Suppressor macrophage (primary cell): ENCODE measurements around the gene DAAM2.

Source experiments
- DNase-seq, 4 experiments: peaks; one replicate each; pipeline ENCODE4 v3.0.0-alpha.2; 2020 to 2022

The DAAM2 gene

GRCh38 chr6:39819676-39820075, 27.5 kb downstream of the DAAM2 start:
- DNase-seq: no peak

DNA sequence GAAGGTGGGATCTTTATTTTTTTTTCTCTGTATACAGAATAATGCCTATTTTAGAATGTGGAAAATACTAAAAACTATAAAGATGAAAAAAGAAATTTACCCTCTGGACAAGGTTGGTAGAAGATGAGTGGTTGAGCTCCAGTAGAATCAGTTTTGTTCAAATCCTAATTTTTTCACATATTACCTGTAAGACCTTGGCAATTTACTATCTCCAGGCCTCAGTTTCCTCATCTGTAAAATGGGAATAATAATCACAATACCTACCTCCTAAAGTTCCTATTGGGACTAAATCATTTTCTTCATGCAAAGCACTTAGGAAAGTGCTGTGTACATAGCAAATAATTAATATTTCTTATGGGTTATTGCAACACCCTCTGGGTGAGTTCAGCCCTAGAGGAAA, 28.4 kb downstream of the DAAM2 start:
- DNase-seq: no peak

- DNase-seq: no peak
Observed at GRCh38 chr6:39821046-39821740, 29.0 kb downstream of the DAAM2 start.

DNA sequence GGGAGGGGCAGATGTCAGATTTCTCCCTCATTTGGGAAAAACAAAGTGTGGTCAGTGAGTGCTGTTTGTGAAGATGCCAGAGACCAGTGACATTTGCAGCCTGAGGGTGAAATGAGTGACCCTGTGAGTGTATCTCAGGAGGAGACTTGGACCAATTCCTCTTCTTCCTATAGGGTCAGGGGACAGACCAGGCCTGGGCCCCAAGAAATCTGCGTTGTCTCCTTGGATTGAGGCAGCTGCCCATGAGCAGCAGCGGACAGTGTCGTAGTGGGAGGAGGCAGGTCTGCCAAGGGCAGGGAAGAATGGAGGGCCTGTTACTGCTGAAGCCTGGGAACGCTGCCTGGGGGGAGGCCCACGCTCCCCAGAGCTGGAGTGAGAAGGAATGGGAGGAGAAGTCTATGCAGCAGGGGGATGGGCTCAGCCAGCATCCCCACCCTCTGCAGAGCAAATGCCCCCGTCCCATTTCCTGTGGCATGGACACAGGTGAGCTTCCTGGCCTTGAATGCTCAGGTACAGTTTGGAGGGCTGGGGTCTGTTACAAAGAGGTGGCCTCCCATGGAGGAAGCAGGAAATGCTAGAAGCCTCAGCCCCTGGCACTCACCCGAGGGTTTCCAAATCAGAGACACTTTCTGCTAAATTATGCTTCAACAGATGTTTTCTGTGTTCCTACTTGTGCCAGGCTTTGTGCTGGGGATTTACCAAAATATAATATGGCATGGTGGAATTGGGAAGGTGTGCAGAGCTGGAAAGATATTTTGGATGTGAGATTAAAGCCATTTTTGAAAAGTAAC, 29.8 kb downstream of the DAAM2 start:
- no peak for DNase-seq

DNA sequence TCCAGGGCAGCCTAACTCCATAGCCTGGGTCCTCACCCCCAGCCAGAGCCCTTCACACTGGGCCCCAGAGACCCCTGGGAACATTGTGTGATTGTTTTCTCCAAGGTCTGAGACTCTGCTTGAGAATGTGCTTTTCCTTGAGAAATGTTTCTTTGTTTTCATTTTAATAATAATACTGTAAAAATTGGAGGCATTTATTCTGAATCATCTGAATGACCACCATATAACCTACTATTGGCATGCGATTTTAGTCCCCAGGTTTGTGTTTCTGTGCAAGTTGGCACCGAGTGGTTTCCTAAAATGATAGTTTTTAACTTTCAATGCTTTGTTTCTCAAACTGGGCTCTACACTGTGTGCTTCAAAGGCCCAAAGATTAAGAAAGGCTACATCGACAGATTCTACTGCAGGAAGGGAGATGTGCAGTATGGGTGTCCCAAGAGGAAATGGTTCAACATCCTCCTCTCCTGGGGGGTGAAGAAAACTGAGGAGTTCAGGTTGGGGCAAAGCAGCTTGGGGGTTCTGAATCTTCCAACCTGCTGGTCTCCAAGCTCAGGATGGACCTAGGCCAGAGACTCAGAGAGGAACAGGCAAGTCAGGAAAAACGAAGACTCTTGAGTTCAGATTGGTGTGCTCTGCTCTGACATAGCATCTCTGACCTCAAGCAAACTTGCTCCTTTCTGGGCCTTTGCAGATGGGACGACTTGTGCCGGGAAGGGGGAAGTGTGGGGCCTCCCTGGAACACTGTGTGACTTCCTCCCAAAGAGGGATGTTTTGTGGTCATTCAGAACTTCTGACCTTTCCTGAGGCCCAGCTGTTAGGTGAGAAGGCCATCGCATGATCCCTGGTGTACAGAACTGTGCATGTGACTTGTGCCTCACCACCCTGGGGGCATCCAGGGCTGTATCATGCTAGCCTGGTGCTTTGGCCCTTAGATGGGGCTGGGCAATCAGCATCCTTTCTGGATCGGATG, 31.0 kb downstream of the DAAM2 start:
- DNase-seq: peak; percentile 59 to 73 (median 63)

DNA sequence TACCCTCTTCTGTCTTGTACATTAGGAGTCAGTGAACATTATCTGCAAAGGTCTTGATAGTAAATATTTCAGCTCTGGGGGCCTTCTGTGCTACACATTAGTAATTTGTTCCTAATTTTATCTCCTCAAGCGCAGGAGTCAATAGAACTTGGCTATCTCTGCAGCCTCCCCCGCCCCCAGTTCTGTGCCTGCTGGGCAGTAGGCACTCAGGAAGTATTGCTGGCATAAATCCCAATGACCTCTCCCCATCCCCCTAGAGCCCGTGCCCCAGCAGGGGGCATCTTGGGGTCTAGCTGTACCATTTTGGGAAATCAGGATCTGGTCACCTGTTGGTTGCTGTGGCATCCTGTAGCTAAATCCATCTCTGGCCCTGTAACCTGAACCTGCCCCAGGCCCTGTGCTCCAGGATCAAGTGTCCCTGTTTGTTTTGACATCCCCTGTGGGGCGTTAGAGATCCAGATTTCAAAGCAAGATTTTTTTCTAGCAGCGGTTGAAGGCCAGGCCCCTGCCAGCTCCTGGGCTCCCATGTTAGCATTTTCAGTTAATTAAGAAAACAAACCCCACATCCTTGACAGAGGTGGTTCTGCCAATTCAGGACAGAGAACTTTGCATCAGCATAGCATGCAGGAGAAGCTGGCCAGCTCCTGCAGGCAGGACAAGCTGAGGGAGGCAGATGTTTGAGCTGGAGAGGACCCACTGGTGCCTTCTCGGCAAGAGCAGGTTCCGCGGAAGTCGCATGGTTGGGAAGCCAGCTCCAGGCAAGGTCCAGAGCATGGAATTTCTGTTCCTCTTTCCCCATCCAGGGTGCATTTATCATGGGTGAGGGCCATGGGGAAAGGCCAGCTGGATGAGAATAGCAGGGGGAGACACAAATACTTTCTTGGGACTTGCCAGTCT, 32.1 kb downstream of the DAAM2 start:
- DNase-seq: no peak

- DNase-seq: no peak
Observed at GRCh38 chr6:39829331-39829730, 37.2 kb downstream of the DAAM2 start.

DNA sequence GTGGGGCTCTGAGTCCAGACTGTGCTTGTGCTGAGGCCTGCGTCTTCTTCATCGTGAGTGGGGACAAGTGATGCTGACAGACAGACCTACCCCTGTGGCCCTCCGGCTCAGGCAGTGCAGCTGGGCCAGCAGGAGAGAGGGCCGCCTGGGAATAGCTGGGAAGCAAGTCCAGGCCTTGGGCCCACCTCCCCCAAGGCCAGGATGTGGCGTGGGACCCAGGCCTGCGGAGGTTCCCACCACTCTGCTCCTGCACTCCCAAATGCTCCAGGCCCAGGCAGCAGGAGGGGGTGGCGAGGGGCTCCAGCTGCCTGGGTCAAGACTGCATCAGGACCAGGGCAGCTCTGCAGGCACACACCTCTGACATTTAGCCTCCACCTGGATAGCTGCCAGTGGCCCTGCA, 38.3 kb downstream of the DAAM2 start:
- DNase-seq: no peak

- no peak for DNase-seq
Observed at GRCh38 chr6:39831701-39832100, 39.5 kb downstream of the DAAM2 start.

GRCh38 chr6:39834278-39834677, 42.1 kb downstream of the DAAM2 start:
- no peak for DNase-seq

GRCh38 chr6:39834866-39835265, 42.7 kb downstream of the DAAM2 start:
- no peak for DNase-seq

GRCh38 chr6:39835821-39836295, 43.7 kb downstream of the DAAM2 start:
- no peak for DNase-seq

- no peak for DNase-seq
Observed at GRCh38 chr6:39836606-39837005, 44.4 kb downstream of the DAAM2 start.

- no peak for DNase-seq
Observed at GRCh38 chr6:39839445-39839844, 47.3 kb downstream of the DAAM2 start.

DNA sequence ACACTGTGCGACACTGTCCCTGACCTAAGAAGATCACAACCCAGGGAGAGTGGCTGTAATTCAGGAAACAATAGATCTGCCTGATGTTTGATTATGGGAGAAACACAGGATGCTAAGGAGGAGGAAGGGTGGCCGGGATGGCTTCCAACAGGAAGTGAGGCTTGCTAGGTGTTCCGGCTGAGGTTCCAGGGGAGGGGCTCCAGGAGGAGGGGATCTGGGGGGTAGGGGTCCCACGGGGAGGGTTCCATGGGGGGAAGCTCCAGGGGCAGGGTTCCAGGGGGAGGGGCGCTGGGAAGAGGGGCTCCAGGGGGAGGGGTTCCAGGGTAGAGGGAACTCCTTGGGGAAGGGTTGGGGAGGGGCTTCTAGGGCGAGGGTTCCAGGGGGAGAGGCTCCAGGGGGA, 48.6 kb downstream of the DAAM2 start:
- no peak for DNase-seq

DNA sequence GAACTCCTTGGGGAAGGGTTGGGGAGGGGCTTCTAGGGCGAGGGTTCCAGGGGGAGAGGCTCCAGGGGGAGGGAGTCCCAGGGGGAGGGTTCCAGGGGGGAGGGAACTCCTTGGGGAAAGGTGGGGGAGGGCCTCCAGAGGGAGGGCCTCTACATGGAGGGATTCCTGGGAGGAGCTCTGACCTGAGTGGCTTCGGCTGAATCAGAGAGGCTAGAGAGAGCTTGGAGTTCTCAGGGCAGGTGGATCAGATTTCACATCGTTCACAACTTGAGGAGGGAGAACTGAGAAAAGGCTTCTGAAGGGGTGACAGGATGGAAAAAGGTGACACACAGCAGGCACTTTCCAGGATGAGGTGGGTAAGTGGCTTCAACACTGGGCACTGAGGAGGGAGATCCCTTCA, 49.1 kb downstream of the DAAM2 start:
- DNase-seq: no peak

DNA sequence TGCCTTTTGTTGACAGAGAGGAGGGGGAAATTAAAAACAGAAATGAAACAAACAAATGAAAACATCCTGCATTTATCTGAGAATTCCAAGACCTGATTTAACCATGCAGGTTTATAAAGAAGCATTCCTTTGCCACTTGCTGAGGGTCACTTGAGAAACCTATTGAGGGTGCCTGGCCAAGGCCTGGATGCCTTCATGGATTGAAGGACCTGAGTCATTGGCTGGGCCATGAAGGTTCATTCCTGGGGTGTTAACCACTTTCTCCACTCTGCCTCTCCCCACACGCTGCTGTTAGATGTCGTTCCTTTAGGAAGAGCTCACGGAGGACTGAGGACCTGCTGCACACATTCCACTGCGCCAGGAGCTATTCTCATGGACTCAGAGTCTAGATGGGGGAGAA, 49.7 kb downstream of the DAAM2 start:
- no peak for DNase-seq

GRCh38 chr6:39843305-39844020, 51.3 kb downstream of the DAAM2 start:
- no peak for DNase-seq

- no peak for DNase-seq
Observed at GRCh38 chr6:39844866-39845265, 52.7 kb downstream of the DAAM2 start.

- DNase-seq: no peak
Observed at GRCh38 chr6:39847221-39847620, 55.0 kb downstream of the DAAM2 start.

GRCh38 chr6:39848171-39848570, 56.0 kb downstream of the DAAM2 start:
- no peak for DNase-seq
